Spleen (tissue), 11 donors: ENCODE results near the gene CWC22. TPM values are rescaled to one million over a fixed set of nuclear protein-coding genes. Genes with fewer than 3 reads are reported as not detected.

ENCODE experiments used
- DNase-seq: peaks from one replicate; pipeline ENCODE4 v3.0.0-alpha.2; 2020
- H3K27ac ChIP-seq, 8 donors: fragments of 200-600 bp; sonication (generic) in 7 of 8; 1 replicate in 4 of 8; 2 replicates in 4 of 8; pipeline versions ENCODE4 v1.5.0 to v1.8.0; 2016 to 2021; ENCODE audit warnings: inconsistent platforms in 4 of 8, mild to moderate bottlenecking in 4 of 8, moderate library complexity in 1 of 8
- H3K27me3 ChIP-seq, 7 donors: fragments of 200-600 bp; sonication (generic) in 6 of 7; replicated peaks in 1 of 7; 1 replicate in 4 of 7; 2 replicates in 3 of 7; pipeline versions ENCODE4 v1.5.0 to v1.8.0; 2016 to 2021; ENCODE audit warnings: inconsistent platforms in 3 of 7, mild to moderate bottlenecking in 1 of 7
- H3K36me3 ChIP-seq, 6 donors: fragments of 200-600 bp; sonication (generic) in 5 of 6; 1 replicate in 4 of 6; 2 replicates in 2 of 6; pipeline versions ENCODE4 v1.5.0 to v1.8.0; 2016 to 2021; ENCODE audit warnings: inconsistent platforms in 2 of 6
- H3K4me1 ChIP-seq, 6 donors: fragments of 200-600 bp; sonication (generic) in 5 of 6; 1 replicate in 3 of 6; 2 replicates in 3 of 6; pipeline versions ENCODE4 v1.5.0 to v1.8.0; 2016 to 2021; ENCODE audit warnings: inconsistent platforms in 3 of 6
- H3K4me3 ChIP-seq, 8 donors: fragments of 200-600 bp; sonication (generic) in 7 of 8; 1 replicate in 4 of 8; 2 replicates in 4 of 8; pipeline versions ENCODE4 v1.5.0 to v1.8.0; 2016 to 2021; ENCODE audit warnings: inconsistent platforms in 4 of 8, mild to moderate bottlenecking in 4 of 8, moderate library complexity in 2 of 8
- H3K9me3 ChIP-seq, 8 donors: fragments of 200-600 bp; sonication (generic) in 7 of 8; 1 replicate in 4 of 8; 2 replicates in 4 of 8; pipeline versions ENCODE4 v1.5.0 to v1.8.0; 2016 to 2021; ENCODE audit warnings: inconsistent platforms in 4 of 8
- CTCF ChIP-seq, 11 experiments: fragments of 200-600 bp in 7 of 11; fragments of 450-650 bp in 4 of 11; sonication (generic) in 4 of 11; IDR thresholded peaks in 8 of 11; conservative IDR thresholded peaks in 3 of 11; 1 replicate in 7 of 11; 2 replicates in 4 of 11; pipeline versions ENCODE4 v1.4.0 to v1.8.0; 2016 to 2021; ENCODE audit warnings: antibody characterized with exemption in 11 of 11, inconsistent platforms in 4 of 11, mild to moderate bottlenecking in 1 of 11
- POLR2A ChIP-seq, 3 donors: fragments of 450-650 bp; IDR thresholded peaks; one replicate each; pipeline ENCODE4 v1.5.1; 2017; ENCODE audit warnings: antibody characterized with exemption in 3 of 3, mild to moderate bottlenecking in 1 of 3
- POLR2AphosphoS5 ChIP-seq, 3 donors: sonication (generic); formaldehyde crosslinking; IDR thresholded peaks; one replicate each; pipeline ENCODE4 v1.5.1; 2017; ENCODE audit warnings: antibody characterized with exemption in 3 of 3
- WGBS, 5 donors: extraction: QIAGEN DNeasy Blood & Tissue Kit in 3 of 5; methylation state at CpG; one replicate each; pipeline versions ENCODE4 v1.1.5 to v1.1.7; 2013 to 2018; 5-methylcytosine and 5-hydroxymethylcytosine counted together
- intact Hi-C: fragments of 100-400 bp; cut with DNase I; formaldehyde crosslinking; loops from one replicate; pipeline ENCODE4 v1.15.0; 2023; ENCODE audit warnings: low total_unique reads
- polyA plus RNA-seq, 3 donors: library from polyadenylated mRNA; stranded (reverse); fragments of 200-250 nt; gene quantifications; one replicate each; pipeline ENCODE4 v1.2.1, GENCODE V29; 2013
- total RNA-seq, 7 donors: library from RNA; depleted of rRNA in 3 of 7; stranded (reverse); fragments of >200 nt in 3 of 7; fragmentation: NEBNext Ultra II Directional in 4 of 7; extraction: Animal tissue kit (Norgen Biotek cat#: 25700) in 4 of 7; gene quantifications; one replicate each; pipeline versions ENCODE4 v1.1.0 to v1.2.1, GENCODE V29; 2016 to 2021
- donor health status: healthy with polysubstance abuse.
- donor health status: DM: no; HTN: no; CAD: no; lungs with moderate emphysema.
- donor health status: DM: no; HTN: no; CAD: no.
- donor health status: Bipolar disorder and iron deficiency.
- donor health status: healthy.
- donor health status: DM: no; HTN: no; CAD: no.
- donor health status: DM: yes; HTN: yes; CAD: no.

CWC22 gene
- total and polyA plus RNA-seq, 10 donors, result 9.6 to 31.7 (median 21.5) TPM

GRCh38 chr2:180040146-180040925 is 33.2 kb upstream of the CWC22 start:
- Histone ChIP-seq H3K9me3 (no peaks in the 10 kb centered on the region), H3K27me3 (peaks cover 0 to 6% (median 0%) of the 10 kb centered on the region in 7 donors), H3K4me1 (no peaks in the 10 kb centered on the region), H3K4me3 (no peak overlapping the region), H3K36me3 (no peaks in the 10 kb centered on the region), H3K27ac (no peak overlapping the region)
- DNase-seq, result no peak
- WGBS, 5 donors, result 70 to 85% (median 82%) methylated on average over 1 of the region's 1 CpG
- TF ChIP-seq POLR2A (IDR thresholded peaks at IDR 0.05), result no peak
- no peak for TF ChIP-seq POLR2AphosphoS5 (IDR thresholded peaks at IDR 0.05)
- TF ChIP-seq CTCF (IDR thresholded peaks at IDR 0.05 in 8 of 11, conservative IDR thresholded peaks at IDR 0.05 in 3 of 11), result no peak
- intact Hi-C loops, result no loop called here

- DNase-seq, result no peak
- 59 to 77% (median 75%) methylated on average over 2 of the region's 2 CpGs for WGBS, 5 donors
Observed at GRCh38 chr2:180038997-180039396, 31.9 kb upstream of the CWC22 start.

DNA sequence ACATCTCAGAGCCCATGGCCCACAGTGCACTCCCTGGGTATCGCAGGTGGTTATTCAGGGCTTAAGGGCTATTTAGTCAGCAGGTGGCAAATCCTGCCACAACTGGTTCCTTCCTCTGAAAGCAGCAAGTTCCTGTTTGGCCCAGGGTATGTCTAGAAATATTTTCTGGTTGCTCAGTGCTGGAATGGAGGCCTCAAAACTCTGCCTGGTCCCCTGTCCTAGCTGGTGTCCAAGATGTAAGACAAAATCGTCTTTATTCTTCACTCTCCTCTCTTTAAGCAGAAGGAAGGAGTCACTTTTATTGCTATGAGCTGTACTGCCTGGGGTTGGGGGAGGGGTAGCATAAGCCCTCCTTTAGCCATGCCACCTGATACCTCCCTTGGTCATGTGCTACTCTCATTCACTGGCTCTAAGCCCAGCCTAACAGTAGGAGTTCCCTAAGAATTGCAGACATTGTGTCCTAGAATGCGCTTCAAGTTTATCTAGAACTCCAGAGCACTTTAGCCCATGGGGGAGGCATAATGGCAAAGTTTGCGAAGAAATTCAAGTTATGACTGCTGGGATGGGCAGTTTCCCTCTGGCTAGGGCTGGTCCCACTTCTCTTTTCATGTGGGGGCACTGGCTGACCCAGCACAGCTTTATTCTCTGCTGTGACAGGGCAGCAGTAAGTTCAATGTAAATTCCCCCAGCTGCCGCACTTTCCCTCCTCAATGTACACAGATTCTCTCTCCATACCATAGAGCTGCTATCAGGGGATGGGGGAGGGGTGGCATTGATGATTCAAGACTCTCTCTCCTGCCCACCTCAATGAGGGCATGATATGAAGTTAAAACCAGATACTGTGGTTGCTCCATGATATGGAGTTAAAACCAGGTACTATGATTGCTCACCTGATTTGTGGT is 27.1 kb upstream of the CWC22 start:
- intact Hi-C loops, result no loop called here
- no peak for TF ChIP-seq POLR2A (IDR thresholded peaks at IDR 0.05)
- no peak for TF ChIP-seq POLR2AphosphoS5 (IDR thresholded peaks at IDR 0.05)
- TF ChIP-seq CTCF (IDR thresholded peaks at IDR 0.05 in 8 of 11, conservative IDR thresholded peaks at IDR 0.05 in 3 of 11), result no peak

More at GRCh38 chr2:180038997-180039396, 31.9 kb upstream of the CWC22 start:
- Histone ChIP-seq H3K4me3 (no peak overlapping the region), H3K36me3 (no peaks in the 10 kb centered on the region), H3K4me1 (no peaks in the 10 kb centered on the region), H3K27me3 (peaks cover 0 to 7% (median 0%) of the 10 kb centered on the region in 7 donors), H3K9me3 (no peaks in the 10 kb centered on the region), H3K27ac (no peak overlapping the region)
- TF ChIP-seq POLR2A (IDR thresholded peaks at IDR 0.05) (no peak), POLR2AphosphoS5 (IDR thresholded peaks at IDR 0.05) (no peak), CTCF (IDR thresholded peaks at IDR 0.05 in 8 of 11, conservative IDR thresholded peaks at IDR 0.05 in 3 of 11) (no peak)
- intact Hi-C loops, result no loop called here

More for the DNA sequence above, 27.1 kb upstream of the CWC22 start:
- no peak overlapping the region for H3K27ac ChIP-seq
- H3K36me3 ChIP-seq, result no peaks in the 10 kb centered on the region
- peaks cover 0 to 8% (median 0%) of the 10 kb centered on the region in 7 donors for H3K27me3 ChIP-seq
- H3K9me3 ChIP-seq, result peaks cover 0 to 13% (median 11%) of the 10 kb centered on the region in 8 donors
- 73 to 78% (median 75%) methylated on average over 5 of the region's 5 CpGs for WGBS, 5 donors
- no peak overlapping the region for H3K4me3 ChIP-seq
- no peak for DNase-seq
- no peaks in the 10 kb centered on the region for H3K4me1 ChIP-seq
